ENCODE results near the gene STAMBP. TPM values are rescaled to one million over a fixed set of nuclear protein-coding genes. Genes with fewer than 3 reads are reported as not detected.

The STAMBP gene
- polyA plus RNA-seq, 3 donors = 26.0 to 40.8 (median 40.7) TPM

DNA sequence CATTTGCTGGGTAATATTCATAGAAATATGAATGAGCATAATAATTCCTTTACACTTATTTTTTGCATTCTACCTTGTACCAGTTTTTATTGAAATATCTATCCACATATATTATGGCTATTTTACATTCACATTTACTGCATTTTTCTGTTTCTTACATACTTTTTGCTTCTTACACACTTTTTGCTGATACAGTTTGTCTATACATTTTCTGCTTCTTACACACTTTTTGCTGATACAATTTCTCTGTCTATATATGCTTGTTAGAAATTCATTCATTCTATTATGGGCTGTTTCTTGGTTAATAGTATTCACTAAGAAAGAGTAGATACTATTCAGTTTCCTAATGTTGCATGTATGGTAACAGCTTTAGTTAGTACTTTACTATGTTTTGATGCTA, 16.9 kb upstream of the STAMBP start:
- no peaks in the 10 kb centered on the region for H3K4me1 Mint-ChIP-seq
- H3K4me3 ChIP-seq (replicated peaks in 1 of 3; ENCODE audit: low read depth in 2 of 3, low read length in 3 of 3) = no peak overlapping the region
- no peaks in the 10 kb centered on the region for H3K27me3 ChIP-seq (ENCODE audit: control insufficient read depth in 2 of 2, insufficient read depth in 2 of 2, low read length in 2 of 2)
- no peak overlapping the region for H3K9ac ChIP-seq (ENCODE audit: insufficient read depth, low read length, poor library complexity, severe bottlenecking)
- no peaks in the 10 kb centered on the region for H3K36me3 ChIP-seq (replicated peaks in 1 of 2; ENCODE audit: control insufficient read depth in 1 of 2, insufficient read depth in 2 of 2, low read length in 2 of 2)
- intact Hi-C loops (cut with micrococcal nuclease) = no loop called here
- no peak overlapping the region for H3K27ac ChIP-seq (ENCODE audit: low read depth in 1 of 2, low read length in 2 of 2)
- H3K27me3 Mint-ChIP-seq (ENCODE audit: low read depth in 3 of 3) = peaks cover 0 to 5% (median 0%) of the 10 kb centered on the region in 3 donors
- H3K27ac Mint-ChIP-seq = no peak overlapping the region
- no peaks in the 10 kb centered on the region for H3K9me3 Mint-ChIP-seq
- H3K4me1 ChIP-seq (ENCODE audit: control insufficient read depth in 1 of 2, insufficient read depth in 2 of 2, low read length in 2 of 2) = no peaks in the 10 kb centered on the region
- H3K36me3 Mint-ChIP-seq = no peaks in the 10 kb centered on the region
- no peaks in the 10 kb centered on the region for H3K79me2 ChIP-seq (ENCODE audit: insufficient read depth, low read length)
- TF ChIP-seq CTCF (IDR thresholded peaks at IDR 0.05) = no peak
- no peak overlapping the region for H3K4me2 ChIP-seq (replicated peaks; ENCODE audit: extremely low read depth, low read length, poor library complexity, severe bottlenecking)
- H3K9me3 ChIP-seq (replicated peaks in 1 of 2; ENCODE audit: control insufficient read depth in 1 of 2, insufficient read depth in 1 of 2, low read length in 2 of 2) = no peaks in the 10 kb centered on the region
- no peak overlapping the region for H2AFZ ChIP-seq (ENCODE audit: insufficient read depth, low read depth, low read length, poor library complexity, severe bottlenecking)
- DNase-seq = no peak
- H3K4me3 Mint-ChIP-seq = no peak overlapping the region
- H4K20me1 ChIP-seq (ENCODE audit: insufficient read depth, low read length) = no peaks in the 10 kb centered on the region

DNA sequence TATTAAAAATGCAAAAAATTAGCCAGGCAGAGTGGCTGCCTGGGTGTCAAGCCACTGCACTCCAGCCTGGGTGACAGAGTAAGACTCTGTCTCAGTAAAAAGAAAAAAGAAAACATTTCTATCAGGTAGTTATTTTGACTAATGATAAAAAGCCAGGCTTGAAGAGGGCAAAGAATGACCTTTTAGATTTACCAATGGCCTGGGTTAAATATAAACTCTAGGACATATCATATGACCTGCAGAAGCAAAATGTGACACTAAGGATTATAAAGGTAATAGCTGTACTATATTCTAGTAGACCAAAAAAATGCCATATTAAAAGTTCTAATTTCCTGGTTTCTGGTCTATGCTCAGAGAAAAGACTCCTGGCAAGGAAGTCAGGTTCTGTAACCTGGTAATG, 16.1 kb upstream of the STAMBP start:
- H3K79me2 ChIP-seq (ENCODE audit: insufficient read depth, low read length) = no peaks in the 10 kb centered on the region
- DNase-seq = no peak
- Mint-ChIP-seq H3K36me3 (no peaks in the 10 kb centered on the region), H3K4me3 (no peak overlapping the region), H3K27ac (no peak overlapping the region), H3K4me1 (no peaks in the 10 kb centered on the region), H3K27me3 (ENCODE audit: low read depth in 3 of 3) (peaks cover 0 to 5% (median 1%) of the 10 kb centered on the region in 3 donors), H3K9me3 (no peaks in the 10 kb centered on the region)
- H3K9ac ChIP-seq (ENCODE audit: insufficient read depth, low read length, poor library complexity, severe bottlenecking) = no peak overlapping the region
- H3K4me2 ChIP-seq (replicated peaks; ENCODE audit: extremely low read depth, low read length, poor library complexity, severe bottlenecking) = no peak overlapping the region
- no peaks in the 10 kb centered on the region for H3K36me3 ChIP-seq (replicated peaks in 1 of 2; ENCODE audit: control insufficient read depth in 1 of 2, insufficient read depth in 2 of 2, low read length in 2 of 2)
- no peak for TF ChIP-seq CTCF (IDR thresholded peaks at IDR 0.05)
- H3K27me3 ChIP-seq (ENCODE audit: control insufficient read depth in 2 of 2, insufficient read depth in 2 of 2, low read length in 2 of 2) = no peaks in the 10 kb centered on the region
- H3K9me3 ChIP-seq (replicated peaks in 1 of 2; ENCODE audit: control insufficient read depth in 1 of 2, insufficient read depth in 1 of 2, low read length in 2 of 2) = no peaks in the 10 kb centered on the region
- intact Hi-C loops (cut with micrococcal nuclease) = no loop called here
- H3K4me1 ChIP-seq (ENCODE audit: control insufficient read depth in 1 of 2, insufficient read depth in 2 of 2, low read length in 2 of 2) = no peaks in the 10 kb centered on the region
- no peak overlapping the region for H3K27ac ChIP-seq (ENCODE audit: low read depth in 1 of 2, low read length in 2 of 2)
- H4K20me1 ChIP-seq (ENCODE audit: insufficient read depth, low read length) = no peaks in the 10 kb centered on the region
- H2AFZ ChIP-seq (ENCODE audit: insufficient read depth, low read depth, low read length, poor library complexity, severe bottlenecking) = no peak overlapping the region
- no peak overlapping the region for H3K4me3 ChIP-seq (replicated peaks in 1 of 3; ENCODE audit: low read depth in 2 of 3, low read length in 3 of 3)
